SKM-1 treated with dmso at 0.1 percent for 144 hours (cell line): ENCODE measurements around the gene TP53I3.
"Not testable (repeated sequence)": the region's sequence is repeated elsewhere in the genome, so short reads cannot be mapped to it uniquely, and the experiment has no call there.

ENCODE experiments used
- DNase-seq: peaks from one replicate; lab custom pipeline; 2025; ENCODE audit not compliant: unreplicated experiment; lab: John Stamatoyannopoulos, UW

Gene TP53I3

GRCh38 chr2:24101992-24102391 lies 17.4 kb upstream of the TP53I3 start:
- DNase-seq = no peak

- DNase-seq = not testable (repeated sequence)
Observed at GRCh38 chr2:24100732-24101131, 16.1 kb upstream of the TP53I3 start.

GRCh38 chr2:24095171-24095677 lies 10.6 kb upstream of the TP53I3 start:
- not testable (repeated sequence) for DNase-seq

GRCh38 chr2:24093270-24093669 lies 8.6 kb upstream of the TP53I3 start:
- not testable (repeated sequence) for DNase-seq

- peak; percentile 15 for DNase-seq
Observed at GRCh38 chr2:24088821-24089359, 4.3 kb upstream of the TP53I3 start.

DNA sequence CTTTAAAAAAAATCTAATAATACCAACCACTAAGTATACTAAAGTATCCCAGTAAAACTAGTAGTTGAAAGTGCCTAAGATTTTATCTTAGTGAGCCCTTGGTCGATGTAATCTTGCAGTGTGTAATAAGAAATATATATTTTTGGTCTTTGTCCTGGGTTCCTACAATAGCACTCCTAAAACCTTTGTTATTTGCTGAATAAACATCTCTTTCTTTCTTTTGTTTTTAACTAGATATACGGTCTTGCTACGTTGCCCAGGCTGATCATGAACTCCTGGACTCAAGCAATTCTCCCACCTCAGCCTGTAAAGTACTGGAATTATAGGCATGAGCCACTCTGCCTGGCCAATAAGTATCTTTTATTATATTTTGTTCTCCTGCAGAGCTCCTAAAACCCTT lies 2.4 kb upstream of the TP53I3 start:
- DNase-seq = no peak

- DNase-seq = no peak
Observed at GRCh38 chr2:24086241-24086640, 1.6 kb upstream of the TP53I3 start.

GRCh38 chr2:24085200-24085489 lies 511 bp upstream of the TP53I3 start:
- DNase-seq = no peak

- DNase-seq = peak; percentile 57
Observed at GRCh38 chr2:24083567-24084385, 858 bp downstream of the TP53I3 start.

GRCh38 chr2:24082787-24083566 lies 1.7 kb downstream of the TP53I3 start:
- DNase-seq = no peak

GRCh38 chr2:24080701-24081100 lies 3.9 kb downstream of the TP53I3 start:
- DNase-seq = no peak

GRCh38 chr2:24077879-24078278 lies 6.8 kb downstream of the TP53I3 start:
- DNase-seq = no peak

DNA sequence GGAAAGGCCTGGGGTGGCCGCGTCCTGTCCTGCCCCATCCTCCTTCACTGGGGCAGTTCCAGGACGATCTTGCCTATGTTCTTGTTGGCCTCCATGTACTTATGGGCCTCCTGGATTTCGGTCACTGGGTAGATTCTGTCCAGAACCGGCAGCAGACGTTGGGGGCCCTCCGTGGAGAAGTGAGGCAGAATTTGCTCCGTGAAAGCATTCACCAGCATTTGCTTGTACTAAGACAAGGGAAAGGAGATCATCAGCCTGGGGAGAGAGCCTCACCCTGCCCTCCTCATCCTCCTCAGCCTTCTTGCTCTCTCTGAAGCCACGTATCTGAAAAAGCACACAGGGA lies 7.1 kb downstream of the TP53I3 start:
- no peak for DNase-seq

DNA sequence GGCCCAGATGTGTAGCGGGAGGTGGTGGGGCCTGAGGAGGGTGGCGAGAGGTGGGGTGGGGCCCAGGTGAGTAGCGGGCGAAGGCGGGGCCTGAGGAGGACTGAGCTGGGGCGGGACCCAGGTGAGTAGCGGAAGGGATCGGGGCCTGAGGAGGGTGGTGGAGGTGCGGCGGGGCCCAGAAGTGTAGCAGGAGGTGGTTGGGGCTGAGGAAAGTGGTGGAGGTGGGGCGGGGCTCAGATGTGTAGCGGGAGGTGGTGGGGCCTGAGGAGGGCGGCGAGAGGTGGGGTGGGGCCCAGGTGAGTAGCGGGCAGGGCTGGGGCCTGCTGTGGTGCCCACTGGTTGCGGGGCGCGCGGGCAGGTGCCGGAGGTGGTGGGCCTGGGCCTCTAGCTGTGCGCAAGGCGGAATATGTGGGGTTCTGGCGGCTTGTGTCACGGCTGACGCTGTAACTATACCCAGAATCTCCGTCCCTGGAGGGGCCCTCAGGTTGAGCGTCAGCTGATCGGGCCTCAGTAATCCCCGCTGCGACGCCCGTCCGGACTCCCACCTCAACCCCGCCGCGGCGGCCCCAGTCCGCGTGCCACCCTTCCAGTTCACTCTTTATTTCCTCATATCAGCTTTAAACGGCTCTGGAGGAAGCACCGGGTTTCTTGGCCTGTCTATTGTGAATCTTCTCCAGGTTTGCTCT lies 7.6 kb downstream of the TP53I3 start:
- peak; percentile 63 for DNase-seq

DNA sequence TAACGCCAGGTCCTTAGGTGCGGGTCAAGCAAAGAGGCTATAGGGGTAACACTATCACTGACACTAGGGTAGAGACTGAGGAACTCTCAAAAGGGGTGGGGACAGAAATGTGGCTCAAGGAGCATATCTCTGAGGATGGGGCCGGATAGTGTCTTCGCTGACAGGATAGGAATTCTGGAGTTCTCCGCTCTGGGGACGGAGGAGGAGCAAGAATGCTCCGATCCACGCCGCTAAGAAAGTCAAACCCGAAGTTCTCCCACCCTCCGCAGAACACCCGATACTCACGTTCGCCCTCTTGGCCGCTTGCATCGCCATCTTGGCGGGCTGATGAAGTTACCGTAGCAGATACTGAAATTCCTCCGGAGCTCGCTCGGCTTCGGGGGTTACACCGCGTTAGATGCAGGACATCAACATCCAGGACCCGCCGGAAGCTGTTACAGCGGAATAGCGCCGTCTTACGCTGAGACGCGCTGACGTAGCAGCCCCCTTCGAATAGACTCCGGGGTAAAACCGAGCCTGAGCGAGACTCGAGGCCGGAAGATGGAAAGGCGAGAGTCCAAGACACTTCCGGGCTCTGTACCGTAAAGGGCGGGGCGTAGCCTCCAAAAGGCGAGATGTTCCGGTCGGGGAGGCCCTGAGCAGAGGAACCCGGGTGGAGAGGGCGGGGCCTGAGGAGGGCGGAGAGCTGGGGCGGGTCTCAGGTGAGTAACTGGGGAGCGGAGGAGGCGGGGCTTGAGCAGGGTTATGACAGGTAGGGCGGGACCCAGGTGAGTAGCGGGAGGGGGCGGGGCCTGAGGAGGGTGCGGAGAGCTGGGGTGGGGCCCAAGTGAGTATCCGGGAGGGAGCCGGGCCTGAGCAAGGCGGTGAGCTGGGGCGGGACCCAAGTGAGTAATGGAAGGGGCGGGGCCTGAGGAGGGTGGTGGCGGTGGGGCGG lies 8.5 kb downstream of the TP53I3 start, which contains the start of gene SF3B6:
Gene SF3B6, minus strand, starts transcription at position 412 of the 934 bp plus-strand sequence. Its CDS starts 97 bp downstream, at position 315.
- peak; percentile 98 for DNase-seq

- DNase-seq = no peak
Observed at GRCh38 chr2:24075259-24075658, 9.4 kb downstream of the TP53I3 start.

- DNase-seq = no peak
Observed at GRCh38 chr2:24073816-24074215, 10.8 kb downstream of the TP53I3 start.

- DNase-seq = no peak
Observed at GRCh38 chr2:24072259-24072658, 12.4 kb downstream of the TP53I3 start.

GRCh38 chr2:24065341-24065740 lies 19.3 kb downstream of the TP53I3 start:
- no peak for DNase-seq

DNA sequence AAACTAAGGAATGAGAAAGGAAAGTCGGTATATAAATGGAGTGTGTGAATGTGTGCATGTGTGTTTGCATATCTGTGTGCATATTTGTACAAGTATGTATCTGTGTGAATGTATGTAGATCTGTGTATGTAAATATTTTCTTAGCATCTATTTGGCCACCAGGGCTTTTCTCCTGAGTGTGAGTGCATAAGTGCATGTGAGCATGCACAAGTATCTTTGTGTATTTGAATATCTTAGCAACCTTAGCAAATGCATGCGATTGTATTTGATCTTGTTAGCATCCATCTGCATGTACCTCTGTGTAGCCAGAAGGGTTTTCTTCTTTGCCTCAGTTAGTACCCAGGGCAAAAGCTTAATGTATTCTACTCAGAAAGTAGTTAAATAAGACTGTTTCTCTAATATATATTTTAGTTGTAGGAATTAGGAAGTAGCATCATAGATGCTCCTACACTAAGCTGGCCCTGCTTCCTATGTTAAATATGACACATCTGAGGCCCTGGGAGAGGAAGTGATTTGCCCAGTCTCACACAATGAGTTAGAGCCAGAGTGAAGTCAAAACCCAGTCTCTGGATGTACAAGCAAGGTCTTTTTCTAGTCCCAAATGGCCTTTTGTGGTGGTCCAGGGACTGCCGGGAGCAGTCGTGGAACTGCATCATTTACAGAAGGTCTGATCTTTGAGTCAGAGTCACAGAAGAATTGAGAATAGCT lies 25.9 kb downstream of the TP53I3 start:
- no peak for DNase-seq
